ENCODE data around the gene MLEC.
"Not testable (repeated sequence)": the region's sequence is repeated elsewhere in the genome, so short reads cannot be mapped to it uniquely, and the experiment has no call there.

Gene MLEC

DNA sequence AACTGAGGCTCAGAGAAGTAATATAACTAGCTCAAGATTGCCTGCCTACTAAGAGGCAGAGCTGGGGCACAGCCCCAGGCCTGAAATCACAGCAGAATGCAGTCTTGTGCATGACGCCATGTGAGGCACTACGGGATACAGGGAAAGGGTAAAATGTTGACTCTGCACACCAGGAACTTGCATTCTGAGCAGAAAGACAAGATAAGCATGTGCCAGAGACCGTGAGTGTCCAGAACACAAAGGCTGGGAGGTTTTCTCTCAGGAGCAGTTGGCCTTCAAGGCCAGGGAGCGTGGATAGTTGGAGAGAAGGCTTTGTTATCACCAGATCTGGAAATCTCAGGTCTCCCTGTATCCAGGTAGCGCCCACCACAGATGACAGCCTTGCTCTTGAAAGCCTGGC lies 23.2 kb upstream of the MLEC start:
- no peak for DNase-seq

DNA sequence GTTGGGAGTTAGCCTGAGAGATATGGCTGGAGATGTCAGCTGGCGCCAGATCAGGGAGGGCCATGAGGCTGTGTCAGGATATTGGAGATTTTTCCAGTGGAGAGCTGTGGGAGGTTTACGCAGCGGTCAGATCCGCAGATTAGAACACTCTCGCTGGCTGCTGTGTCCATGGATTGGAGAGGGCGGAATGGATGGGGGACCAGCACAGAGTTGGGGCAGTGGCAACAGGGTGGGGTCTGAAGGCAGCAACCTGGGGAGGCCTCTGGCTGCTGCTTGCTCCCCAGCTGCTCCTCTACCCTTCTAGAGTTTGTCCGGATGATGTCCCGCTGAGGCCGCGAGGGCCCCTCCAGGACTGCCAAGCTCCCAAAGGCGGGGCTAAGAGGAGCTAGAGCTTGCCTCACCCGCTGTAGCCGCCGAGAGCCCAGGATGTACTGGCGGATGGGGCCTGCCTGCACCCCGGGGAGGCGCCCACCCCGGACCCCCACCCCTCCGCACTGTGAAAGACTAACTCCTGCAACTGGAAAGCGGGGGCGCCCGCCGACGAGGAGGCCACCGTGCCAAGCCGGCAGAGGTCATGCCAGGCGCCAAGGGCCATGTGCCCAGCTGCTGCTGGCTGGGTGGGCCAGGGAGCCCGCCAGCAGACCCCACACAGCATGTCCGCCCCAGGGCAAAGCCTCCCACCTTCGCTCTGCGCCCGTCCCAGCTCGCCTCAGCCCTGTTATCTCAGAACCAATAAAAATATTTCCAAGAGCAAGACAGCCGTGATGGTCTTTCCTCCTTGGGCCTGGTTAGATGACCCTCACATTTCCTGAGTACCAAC lies 20.2 kb upstream of the MLEC start:
- no peak for DNase-seq

DNA sequence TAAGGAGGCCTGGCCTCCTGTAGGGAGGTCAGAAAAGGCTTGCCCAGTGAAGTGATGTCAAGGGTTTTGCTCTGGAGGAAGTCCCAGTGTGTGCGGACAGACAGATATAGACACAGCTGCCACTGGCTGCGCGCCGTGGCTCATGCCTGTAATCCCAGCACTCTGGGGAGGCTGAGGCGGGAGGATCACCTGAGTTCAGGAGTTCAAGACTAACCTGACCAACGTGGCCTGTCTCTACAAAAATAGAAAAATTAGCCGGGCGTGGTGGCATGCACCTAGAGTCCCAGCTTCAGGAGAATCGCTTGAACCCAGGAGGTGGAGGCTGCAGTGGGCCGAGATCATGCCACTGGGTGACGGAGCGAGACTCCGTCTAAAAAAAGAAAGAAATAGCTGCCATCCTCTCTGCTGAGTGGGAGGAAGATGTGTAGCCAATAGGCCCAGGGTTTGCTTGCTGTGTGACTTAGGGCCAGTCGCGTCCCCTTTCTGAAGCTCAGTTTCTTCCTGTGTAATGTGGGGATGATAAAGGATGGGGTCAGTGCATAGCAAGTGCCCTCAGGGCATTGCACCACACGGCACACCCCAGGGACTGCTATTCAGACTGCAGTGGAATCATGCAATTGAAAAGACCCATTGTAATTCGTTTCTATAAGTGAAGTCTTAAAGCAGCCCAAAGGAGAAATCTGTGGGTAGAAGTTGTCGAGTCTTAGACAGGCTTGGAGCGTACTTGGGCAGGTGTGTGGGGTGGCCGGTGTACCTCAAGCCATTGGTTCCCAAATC lies 18.7 kb upstream of the MLEC start:
- no peak for DNase-seq

DNA sequence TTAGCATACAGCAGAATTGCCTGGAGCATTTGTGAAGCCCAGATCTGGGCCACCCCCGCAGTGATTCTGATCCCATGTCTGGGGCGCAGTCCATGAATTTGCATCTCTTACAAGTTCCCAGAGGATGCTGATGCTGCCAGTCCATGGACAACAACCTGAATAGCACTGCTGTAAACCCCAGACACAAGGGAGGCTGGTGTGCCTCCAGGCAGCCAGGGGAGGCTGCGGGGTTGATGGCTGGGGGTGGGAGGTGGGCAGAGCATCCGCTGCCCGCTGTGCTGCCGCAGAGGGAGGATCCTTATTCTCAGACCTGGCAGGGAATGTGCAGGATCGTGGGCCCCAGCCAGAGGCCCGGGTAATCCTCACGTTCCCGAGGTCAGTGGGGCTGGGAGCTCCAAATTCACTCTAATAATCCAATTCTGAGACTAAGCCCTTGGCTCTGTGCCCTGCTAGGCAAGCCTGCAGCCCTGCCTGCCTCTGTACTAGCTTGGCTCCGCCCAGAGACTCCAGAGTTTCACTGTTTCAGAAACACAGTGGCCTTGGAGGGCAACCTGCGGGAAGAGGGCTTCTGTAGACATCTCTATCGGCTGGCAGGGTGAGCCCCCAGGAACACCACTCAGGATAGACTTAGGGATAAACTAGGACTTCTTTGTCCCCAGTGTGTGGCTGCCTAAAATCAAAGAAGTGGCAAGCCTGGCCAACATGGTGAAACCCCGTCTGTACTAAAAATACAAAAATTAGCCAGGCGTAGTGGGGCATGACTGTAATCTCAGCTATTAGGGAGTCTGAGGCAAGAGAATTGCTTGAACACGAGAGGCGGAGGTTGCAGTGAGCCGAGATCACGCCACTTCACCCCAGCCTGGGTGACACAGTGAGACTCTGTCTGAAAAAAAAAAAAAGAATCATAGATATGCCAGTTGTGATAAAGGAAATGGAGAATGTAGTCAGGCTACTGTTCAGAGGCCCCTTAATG lies 17.8 kb upstream of the MLEC start:
- DNase-seq, result no peak

DNA sequence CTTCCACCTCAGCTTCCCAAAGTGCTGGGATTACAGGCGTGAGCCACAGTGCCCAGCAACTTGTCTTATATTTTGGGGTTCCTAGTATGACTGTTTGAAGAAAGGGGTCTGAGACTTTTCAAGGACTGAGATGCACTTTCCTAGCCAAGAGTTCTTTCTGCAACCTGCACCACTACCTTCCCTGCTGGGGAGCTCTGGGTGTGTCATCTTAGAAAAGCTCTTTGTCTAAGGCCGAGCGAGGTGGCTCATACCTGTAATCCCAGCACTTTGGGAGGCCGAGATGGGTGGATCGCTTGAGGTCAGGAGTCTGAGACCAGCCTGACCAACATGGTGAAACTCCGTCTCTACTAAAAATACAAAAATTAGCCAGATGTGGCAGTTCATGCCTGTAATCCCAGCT lies 16.7 kb upstream of the MLEC start:
- DNase-seq, result not testable (repeated sequence)

DNA sequence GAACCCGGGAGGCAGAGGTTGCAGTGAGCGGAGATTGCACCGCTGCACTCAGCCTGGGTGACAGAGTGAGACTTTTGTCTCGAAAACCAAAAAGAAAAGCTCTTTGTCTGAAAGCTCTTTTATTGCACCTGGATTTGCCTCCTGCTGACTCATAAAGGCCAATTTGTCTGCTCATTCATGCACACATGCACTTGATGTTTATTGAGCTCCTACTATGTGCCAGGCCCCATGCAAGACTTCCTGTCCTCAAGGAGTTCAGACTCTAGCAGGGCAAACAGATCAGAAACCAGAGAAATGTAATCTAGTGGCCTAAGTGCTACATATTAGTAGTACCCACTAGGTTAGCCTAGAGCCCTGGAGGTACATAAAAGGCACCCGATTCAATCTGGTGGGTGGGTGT lies 16.3 kb upstream of the MLEC start:
- DNase-seq, result no peak

DNA sequence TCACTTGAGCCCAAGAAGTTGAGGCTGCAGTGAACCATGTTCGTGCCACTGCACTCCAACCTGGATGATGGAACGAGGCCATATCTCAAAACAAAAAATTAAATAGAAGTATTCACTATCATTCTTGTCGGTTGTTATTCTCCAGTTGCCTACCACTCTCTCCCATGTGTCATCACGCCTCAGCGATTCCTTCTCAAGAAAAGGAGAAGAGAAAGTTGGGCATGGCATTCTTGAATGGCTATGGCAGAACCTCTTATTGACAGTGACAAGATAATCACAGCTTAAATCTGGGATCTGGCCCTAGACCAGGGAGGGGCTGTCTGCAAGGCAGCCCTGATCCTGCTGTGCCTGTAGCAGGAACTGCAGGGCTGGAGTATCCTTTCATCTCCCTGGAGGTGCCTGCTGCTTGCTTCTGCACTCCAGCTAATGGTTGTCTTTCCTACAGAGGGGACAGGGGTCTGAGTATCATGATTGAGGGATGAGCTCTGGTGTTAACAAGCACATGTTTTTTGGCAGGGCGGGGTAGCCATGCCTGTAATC lies 12.8 kb upstream of the MLEC start:
- no peak for DNase-seq

DNA sequence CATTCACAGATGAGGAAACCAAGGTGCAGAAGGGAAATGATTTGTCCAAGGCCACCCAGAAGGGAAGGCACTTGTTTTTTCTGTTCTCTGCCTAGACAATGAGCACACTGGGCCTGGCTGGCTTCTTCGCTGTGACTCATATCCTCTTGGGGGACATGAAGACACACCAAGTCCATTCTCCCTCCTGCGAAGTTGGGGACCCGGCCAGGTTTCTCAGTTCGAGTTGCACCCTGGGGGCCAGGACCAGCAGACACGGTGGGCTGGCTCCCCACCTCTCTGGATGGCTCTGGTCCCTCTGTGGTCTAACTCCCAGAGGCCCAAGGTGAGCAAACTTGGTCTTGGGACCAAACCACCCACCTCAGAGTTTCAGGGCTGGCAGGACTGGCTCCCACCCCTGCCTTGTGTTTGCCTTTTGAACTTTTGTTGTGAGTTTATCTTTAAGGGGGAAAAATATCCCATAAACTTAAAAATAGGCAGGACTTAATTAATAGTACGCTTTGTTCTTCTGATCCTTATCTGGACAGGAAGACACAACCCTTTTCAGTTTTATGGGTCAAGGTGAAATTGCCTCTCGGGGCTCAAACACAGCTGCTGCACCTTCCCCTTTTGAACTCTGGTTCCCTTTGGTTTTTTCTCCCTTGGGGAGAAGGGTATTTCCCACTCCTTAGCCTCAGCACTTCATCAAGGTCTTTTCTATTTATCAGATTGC lies 9.0 kb upstream of the MLEC start:
- no peak for DNase-seq

DNA sequence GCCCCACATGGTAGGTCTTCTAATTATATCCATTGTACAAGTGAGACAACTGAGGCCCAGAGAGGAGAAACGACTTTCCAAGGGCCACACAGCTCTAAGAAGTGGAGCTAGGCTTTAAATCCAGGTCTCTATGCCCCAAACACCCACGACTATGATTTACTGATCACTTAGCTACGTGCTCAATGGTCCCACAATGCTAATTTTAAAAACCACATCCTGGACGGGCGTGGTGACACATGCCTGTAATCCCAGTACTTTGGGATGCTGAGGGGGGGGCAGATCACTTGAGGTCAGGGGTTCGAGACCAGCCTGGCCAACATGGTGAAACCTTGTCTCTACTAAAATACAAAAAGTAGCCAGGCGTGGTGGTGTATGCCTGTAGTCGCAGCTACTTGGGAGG lies 8.4 kb upstream of the MLEC start:
- DNase-seq, result no peak

DNA sequence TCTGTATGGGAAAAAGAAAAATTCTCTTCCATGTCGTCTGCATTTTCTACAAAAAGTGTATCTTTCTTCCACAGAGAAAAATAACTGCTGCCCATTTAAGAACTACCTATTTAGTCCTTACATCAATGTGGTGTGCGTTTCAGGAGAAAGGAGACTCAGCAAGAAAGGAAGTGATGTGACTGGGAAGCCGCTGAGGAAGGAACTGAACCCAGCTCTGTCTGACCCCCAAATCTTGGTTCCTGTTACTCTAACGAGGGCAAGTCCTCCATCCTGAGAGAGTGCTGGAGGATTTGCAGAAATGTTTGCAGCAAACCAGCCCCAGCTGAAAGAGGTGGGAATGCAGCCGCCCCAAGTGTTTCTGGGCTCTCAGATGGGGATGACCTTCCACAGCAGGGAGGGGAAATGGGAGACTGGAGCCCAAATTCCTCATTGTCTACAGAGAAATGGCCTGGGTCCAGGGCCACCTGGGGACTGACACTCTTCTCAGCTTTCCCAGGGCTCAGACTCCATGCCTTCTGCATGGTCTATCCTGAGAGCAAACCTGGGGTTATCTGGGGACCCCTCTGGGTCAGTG lies 6.7 kb upstream of the MLEC start:
- no peak for DNase-seq

DNA sequence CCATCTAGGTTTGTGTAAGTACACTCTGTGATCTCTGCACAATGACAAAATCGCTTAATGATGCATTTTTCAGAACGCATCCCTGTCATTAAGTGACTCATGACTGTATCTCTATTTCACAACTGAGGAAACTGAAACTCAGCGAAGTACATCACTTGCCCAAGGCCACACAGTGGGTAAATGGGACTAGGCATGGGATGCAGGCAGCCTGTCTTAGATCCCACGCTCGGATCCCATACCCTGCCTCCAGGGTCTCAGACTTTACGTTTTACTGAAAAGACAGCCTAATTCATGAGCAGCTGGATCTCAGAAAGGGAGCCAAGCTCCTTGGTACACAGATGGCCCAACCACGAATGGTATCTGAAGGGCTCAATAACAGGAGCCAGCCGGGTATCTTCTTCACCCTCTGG lies 2.4 kb upstream of the MLEC start:
- no peak for DNase-seq

DNA sequence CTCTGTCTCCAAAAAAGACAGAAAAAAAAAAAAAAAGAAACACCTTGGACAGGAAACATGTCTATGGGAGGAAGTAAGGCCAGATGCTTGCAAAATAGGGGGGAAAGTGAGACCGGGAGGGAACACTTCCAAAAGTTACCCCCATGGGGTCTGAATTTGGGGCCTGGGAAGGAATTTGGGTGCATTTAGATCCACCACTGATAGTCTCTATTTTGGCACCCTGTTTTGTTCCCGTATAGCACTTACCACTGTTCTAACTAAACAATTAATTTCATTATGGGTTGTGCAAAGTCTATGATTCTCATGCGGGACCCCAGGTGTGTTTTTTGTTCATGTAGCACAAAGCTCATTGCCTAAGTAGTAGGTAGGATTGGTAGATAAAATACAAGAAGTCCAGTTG lies 1.4 kb upstream of the MLEC start:
- no peak for DNase-seq

DNA sequence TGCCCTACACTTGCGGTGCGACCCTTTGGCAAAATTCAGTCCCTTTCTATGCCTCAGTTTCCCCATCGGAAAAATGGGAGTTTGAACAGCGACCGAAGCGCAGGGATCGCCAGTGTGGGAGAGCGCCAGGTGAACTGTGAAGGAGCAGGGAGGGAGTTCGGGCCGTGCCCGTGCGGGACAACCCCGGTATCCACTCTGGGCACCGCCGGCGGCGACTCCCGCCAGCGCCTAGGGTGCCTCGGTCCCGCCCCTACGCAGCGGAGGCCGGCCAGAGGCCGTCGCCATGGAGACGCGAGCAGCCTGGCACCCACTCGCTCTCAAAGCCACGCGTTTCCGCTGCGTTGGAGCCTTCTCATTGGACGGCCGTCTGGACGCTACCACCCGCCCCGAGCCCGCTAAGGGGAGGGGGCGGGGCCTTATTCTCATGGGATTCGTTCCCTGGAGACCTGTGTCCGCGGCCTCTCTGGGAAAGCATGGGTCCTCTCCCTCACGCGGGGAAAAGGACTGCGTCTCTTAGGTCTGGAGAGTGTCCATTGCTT lies 729 bp upstream of the MLEC start:
- peak; percentile 96 for DNase-seq

DNA sequence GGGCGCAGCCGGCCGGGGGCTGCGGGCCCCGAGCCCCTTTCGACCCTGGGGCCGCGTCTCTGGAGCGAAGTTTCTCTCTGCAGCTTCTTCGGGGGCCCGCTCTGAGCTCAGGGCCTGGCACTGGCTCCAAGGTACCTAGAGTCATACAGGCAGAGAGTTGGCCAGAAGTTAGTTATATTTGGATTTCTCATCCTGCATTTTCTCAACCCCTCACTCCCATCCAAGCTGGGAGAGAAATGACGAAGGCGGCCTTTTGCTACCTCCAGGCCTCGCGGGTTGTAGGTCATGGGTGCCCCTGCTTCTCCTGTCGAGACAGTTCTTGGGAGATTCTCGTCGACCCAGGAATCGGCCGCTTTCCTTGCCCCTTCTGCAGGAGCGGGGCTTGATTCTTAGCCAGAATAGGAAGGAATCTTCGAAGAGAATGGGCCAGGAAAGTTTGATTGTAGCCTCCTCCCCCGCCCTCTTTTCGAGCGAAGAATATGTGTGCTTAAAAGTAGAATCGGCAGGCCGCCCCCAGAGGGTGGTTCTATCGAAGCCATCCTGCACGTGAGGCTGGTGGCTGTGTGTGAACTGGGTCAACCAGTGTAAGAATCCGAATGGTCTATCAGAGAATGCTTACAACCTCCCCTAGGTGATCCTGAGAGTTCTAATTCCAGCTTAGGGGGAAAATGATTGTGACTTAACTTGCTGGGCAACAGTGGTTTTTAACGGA lies 785 bp downstream of the MLEC start:
- no peak for DNase-seq

DNA sequence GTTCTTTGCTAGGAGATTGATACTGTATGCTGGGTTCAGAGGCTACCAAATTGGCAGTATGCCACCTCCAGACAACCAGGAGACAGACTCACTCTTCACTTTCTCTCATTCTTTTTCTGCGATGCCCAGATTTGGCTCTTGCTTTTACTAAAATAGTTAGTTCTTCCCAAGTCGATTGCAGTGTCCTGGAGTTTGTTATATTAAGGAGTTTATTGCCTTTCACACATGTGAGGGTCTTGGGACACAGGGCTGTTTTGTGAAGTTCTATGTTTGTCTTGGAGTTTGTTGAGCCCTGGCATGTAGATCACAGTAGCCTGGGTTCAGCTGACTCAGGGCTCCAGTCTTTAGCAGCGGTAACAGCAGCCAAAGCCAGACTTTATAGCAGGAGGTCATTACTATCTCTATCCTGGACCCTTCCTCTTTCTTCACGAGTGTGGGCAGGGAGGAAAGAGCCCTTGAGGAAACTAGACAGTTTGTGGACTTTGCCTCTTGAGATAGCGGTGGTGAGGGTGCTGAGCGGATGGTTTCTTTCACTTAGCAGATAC lies 1.6 kb downstream of the MLEC start:
- DNase-seq, result no peak

DNA sequence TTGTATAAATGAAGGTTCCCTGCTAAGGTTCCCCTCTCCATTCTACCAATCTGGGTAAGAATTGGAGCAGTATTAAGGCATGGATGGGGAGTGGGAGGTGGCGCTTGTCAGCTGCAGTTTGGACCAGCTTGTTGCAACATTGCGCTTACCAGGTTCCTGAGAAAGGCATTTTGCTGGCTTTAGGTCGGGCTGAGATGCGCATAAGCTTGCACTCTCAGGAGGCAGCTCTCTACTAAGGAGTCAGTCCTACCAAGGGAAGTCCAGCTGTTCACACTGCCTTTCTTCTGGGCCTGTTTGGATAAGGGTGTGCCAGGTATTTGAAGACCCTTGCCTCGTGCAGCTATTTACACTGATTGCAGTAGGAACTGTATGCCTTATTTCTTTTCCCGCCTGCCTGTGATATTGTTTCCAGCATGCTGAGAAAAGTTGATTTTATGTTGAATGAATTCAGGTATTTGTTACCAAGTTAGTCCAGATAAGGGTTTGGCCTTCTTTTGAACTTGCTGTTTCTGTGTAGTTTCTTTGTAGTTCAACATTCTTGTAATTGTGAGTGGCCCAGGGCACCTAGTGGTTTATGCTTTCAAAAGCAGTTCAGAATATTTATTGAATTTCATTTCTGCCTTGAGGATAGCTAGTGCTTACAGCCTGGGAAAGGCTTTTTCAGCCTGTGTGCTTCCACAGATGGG lies 2.6 kb downstream of the MLEC start:
- DNase-seq, result no peak

DNA sequence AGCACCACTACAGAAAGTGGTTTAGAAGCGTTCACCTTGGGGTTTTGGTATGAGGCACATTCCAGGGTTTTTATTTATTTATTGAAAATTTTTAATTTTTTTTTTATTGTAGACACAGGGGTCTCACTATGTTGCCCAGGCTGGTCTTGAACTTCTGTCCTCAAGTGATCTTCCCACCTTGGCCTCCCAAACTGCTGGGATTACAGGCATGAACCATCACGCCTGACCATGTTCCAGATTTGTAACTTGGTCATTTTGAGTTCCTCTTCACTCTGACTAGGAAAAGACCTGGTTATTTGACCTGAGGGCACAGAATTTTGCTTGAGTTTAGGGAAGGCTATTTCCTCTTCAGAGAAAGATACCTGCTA lies 3.1 kb downstream of the MLEC start:
- DNase-seq, result no peak

DNA sequence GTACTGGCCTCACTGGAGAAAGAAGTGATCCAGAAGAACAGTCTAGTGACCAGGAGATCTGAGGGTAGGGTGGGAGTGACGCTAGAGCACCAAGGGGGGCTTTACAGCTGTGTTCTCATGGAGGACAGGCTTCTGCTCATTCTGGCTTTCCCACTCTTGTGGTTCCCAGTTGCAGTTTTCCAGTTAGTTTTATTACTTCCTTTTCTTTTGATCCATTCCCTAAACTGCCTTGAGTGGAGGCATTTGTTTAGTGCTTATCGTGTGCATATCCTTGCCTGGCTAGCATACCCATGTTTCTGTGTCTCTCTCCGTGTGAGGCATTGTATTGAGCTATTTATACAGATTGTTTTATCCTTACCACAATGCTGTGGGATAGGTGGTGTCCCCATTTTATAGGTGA lies 4.0 kb downstream of the MLEC start:
- DNase-seq, result no peak

DNA sequence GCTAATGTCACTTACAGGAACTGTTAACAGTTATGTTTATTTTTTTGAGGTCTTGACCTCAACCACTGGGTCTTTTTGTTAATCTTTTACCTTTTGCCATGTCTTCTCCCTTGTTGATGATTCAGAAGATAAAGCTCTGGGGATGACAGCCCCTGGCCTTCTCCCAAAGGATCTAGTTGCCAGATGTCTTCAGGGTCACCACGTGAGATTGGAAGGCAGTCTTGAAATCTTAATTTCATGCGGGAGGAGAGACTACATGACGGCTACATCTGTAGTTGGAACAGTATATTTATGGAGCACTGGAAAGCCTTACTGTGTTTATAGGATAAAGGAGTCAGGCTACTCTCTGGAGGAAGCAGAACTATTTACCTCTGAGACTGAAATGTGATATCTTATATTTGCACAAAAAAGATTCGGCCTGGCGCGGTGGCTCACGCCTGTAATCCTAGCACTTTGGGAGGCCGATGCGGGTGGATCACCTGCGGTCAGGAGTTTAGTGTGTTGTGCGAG lies 5.6 kb downstream of the MLEC start:
- no peak for DNase-seq

DNA sequence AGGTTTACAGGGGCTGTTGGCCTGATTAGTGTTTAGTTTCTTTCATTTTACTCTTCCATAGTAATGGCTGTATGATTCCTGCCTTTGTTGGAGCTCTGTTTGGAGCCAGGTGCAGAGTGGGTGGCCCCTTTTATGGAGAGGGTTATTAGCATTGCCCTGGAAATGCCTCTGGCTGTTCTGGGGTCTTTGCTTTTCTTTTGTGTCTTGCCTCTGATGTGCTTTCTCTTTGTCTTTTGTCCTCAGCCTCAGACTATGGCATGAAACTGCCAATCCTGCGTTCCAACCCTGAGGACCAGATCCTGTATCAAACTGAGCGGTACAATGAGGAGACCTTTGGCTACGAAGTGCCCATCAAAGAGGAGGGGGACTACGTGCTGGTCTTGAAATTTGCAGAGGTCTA lies 6.9 kb downstream of the MLEC start:
- no peak for DNase-seq
